ENCODE results near the gene MYRF. TPM values are rescaled to one million over a fixed set of nuclear protein-coding genes. Genes with fewer than 3 reads are reported as not detected.

The MYRF gene
- total and polyA plus RNA-seq, 2 donors (not counting 3 experiments of a cell fraction or from before 2014, with no cell fraction given): 0.82 to 0.98 TPM

DNA sequence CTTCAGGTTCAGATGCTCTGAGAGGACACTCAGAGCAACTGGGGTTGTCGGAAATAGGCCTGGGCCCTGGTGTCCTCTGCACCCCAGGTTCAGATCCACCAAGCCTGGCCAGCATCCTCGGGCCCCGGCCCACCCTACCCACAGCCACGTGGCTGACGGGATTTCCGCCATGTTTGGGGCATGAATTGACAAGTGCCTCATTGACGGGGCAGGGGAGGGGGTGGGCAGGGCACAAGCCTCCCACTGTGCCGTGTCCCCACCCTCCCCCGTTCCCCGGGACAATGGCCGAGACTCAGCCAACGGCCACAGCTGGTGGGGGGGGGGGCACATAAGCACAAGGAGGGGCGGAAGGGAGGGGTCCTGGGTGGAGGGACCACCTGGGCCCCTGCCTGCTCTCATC lies 8.5 kb downstream of the MYRF start:
- ChIA-PET CTCF (no interaction called here), POLR2A (no interaction called here)
- Histone ChIP-seq H4K20me1 (replicated peaks; ENCODE audit: control insufficient read depth, extremely low read depth, insufficient read depth, low read length) (no peaks in the 10 kb centered on the region), H3K27ac (ENCODE audit: insufficient read depth, low read depth, low read length) (no peak overlapping the region), H3K79me2 (ENCODE audit: control insufficient read depth, insufficient read depth, low read length) (no peaks in the 10 kb centered on the region), H3K9me3 (replicated peaks; ENCODE audit: control insufficient read depth, insufficient read depth, low read length) (no peaks in the 10 kb centered on the region), H3K4me2 (ENCODE audit: insufficient read depth, low read length) (no peak overlapping the region), H3K4me1 (ENCODE audit: control insufficient read depth, extremely low read depth, insufficient read depth, low read length) (peaks cover 9% of the 10 kb centered on the region), H3K9me1 (replicated peaks; ENCODE audit: control insufficient read depth, extremely low read depth, insufficient read depth, low read length) (no peaks in the 10 kb centered on the region), H2AFZ (ENCODE audit: low read depth, low read length) (no peak overlapping the region), H3K4me3 (replicated peaks in 1 of 3; ENCODE audit: insufficient read depth in 1 of 3, low read depth in 1 of 3, low read length in 3 of 3) (no peak overlapping the region), H3K9ac (replicated peaks; ENCODE audit: extremely low read depth, insufficient read depth, low read length) (no peak overlapping the region), H3K27me3 (ENCODE audit: control insufficient read depth in 2 of 2, insufficient read depth in 2 of 2, low read length in 2 of 2) (peaks cover 0 to 2% of the 10 kb centered on the region in 2 experiments), H3K36me3 (ENCODE audit: control insufficient read depth in 2 of 2, extremely low read depth in 1 of 2, insufficient read depth in 2 of 2, low read length in 2 of 2) (no peaks in the 10 kb centered on the region)
- intact Hi-C loops (cut with micrococcal nuclease) (no loop called here), dilution Hi-C loops (cut with MboI; ENCODE audit: extremely low pct_ligation_motif_present, low sequenced_read_pairs) (no loop called here)
- TF ChIP-seq, protein P1, sequence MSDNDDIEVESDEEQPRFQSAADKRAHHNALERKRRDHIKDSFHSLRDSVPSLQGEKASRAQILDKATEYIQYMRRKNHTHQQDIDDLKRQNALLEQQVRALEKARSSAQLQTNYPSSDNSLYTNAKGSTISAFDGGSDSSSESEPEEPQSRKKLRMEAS (IDR thresholded peaks at IDR 0.05; ENCODE audit: insufficient read depth, insufficient read length): no peak
- TF ChIP-seq JUN (IDR thresholded peaks at IDR 0.05; ENCODE audit: borderline replicate concordance, insufficient read depth, insufficient read length, low read depth) (no peak), POLR2A (IDR thresholded peaks at IDR 0.05; ENCODE audit: low read depth, low read length) (no peak), POLR2AphosphoS5 (IDR thresholded peaks at IDR 0.05; ENCODE audit: insufficient read depth, low read depth, low read length) (no peak), EZH2 (IDR thresholded peaks at IDR 0.05; ENCODE audit: borderline replicate concordance, low read depth, low read length, severe bottlenecking) (no peak), MYC (IDR thresholded peaks at IDR 0.05; ENCODE audit: low read depth, low read length) (no peak), GATA2 (IDR thresholded peaks at IDR 0.05; ENCODE audit: insufficient read depth, insufficient read length, low read depth, low read length) (no peak), FOS (IDR thresholded peaks at IDR 0.05; ENCODE audit: borderline replicate concordance, insufficient read depth, low read length) (no peak)
- TF ChIP-seq, protein P2, sequence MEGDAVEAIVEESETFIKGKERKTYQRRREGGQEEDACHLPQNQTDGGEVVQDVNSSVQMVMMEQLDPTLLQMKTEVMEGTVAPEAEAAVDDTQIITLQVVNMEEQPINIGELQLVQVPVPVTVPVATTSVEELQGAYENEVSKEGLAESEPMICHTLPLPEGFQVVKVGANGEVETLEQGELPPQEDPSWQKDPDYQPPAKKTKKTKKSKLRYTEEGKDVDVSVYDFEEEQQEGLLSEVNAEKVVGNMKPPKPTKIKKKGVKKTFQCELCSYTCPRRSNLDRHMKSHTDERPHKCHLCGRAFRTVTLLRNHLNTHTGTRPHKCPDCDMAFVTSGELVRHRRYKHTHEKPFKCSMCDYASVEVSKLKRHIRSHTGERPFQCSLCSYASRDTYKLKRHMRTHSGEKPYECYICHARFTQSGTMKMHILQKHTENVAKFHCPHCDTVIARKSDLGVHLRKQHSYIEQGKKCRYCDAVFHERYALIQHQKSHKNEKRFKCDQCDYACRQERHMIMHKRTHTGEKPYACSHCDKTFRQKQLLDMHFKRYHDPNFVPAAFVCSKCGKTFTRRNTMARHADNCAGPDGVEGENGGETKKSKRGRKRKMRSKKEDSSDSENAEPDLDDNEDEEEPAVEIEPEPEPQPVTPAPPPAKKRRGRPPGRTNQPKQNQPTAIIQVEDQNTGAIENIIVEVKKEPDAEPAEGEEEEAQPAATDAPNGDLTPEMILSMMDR (IDR thresholded peaks at IDR 0.05; ENCODE audit: extremely low read depth in 1 of 2, insufficient read depth in 1 of 2, low read depth in 1 of 2, low read length in 2 of 2): no peak
- no peak for DNase-seq (ENCODE audit: low read depth, low spot score)
- FAIRE-seq: no peak
- no TSS peak for BruUV-seq (replicated peaks)
